Stimulated activated CD4-positive, alpha-beta T cell treated with anti-CD3 and anti-CD28 coated beads, TNF-alpha, amount 100 ng/mL, for 48 hours (primary cell): ENCODE results near the gene KCNK4.

ENCODE experiments used
- DNase-seq, 3 donors: peaks; one replicate each; pipeline ENCODE4 v3.0.0-alpha.2; 2020; ENCODE audit warnings: low read depth in 3 of 3

Gene KCNK4

GRCh38 chr11:64253481-64253880, 37.6 kb upstream of the KCNK4 start:
- DNase-seq, result no peak

- no peak for DNase-seq
Measured at GRCh38 chr11:64254326-64254725, 36.8 kb upstream of the KCNK4 start.

GRCh38 chr11:64255135-64256128, 35.7 kb upstream of the KCNK4 start:
- DNase-seq, result no peak

- no peak for DNase-seq
Measured at GRCh38 chr11:64256300-64256699, 34.8 kb upstream of the KCNK4 start.

- no peak for DNase-seq
Measured at GRCh38 chr11:64258356-64258755, 32.7 kb upstream of the KCNK4 start.

GRCh38 chr11:64258946-64259532, 32.1 kb upstream of the KCNK4 start:
- DNase-seq, result no peak

GRCh38 chr11:64259533-64260067, 31.5 kb upstream of the KCNK4 start:
- DNase-seq, result no peak

GRCh38 chr11:64260147-64260708, 30.9 kb upstream of the KCNK4 start:
- DNase-seq, result no peak

- DNase-seq, result no peak
Measured at GRCh38 chr11:64261556-64262080, 29.5 kb upstream of the KCNK4 start.

GRCh38 chr11:64262271-64263002, 28.7 kb upstream of the KCNK4 start:
- DNase-seq, result no peak

- DNase-seq, result no peak
Measured at GRCh38 chr11:64263021-64263946, 27.8 kb upstream of the KCNK4 start.

- no peak for DNase-seq
Measured at GRCh38 chr11:64263947-64264317, 27.2 kb upstream of the KCNK4 start.

- DNase-seq, result no peak
Measured at GRCh38 chr11:64264371-64264852, 26.7 kb upstream of the KCNK4 start.

- no peak for DNase-seq
Measured at GRCh38 chr11:64265176-64266160, 25.6 kb upstream of the KCNK4 start.

- no peak for DNase-seq
Measured at GRCh38 chr11:64266339-64266738, 24.8 kb upstream of the KCNK4 start.

- DNase-seq, result no peak
Measured at GRCh38 chr11:64267207-64267945, 23.7 kb upstream of the KCNK4 start.

- no peak for DNase-seq
Measured at GRCh38 chr11:64268025-64268892, 22.8 kb upstream of the KCNK4 start.
